Activated CD8-positive, alpha-beta memory T cell treated with anti-CD3 and anti-CD28 coated beads, Interleukin-2, amount 10 ng/mL, durations not matched to agents 7 days and 5 days (primary cell): Measurements from ENCODE around the gene PHF21B. TPM values are rescaled to one million over a fixed set of nuclear protein-coding genes. Genes with fewer than 3 reads are reported as not detected.
"Not testable (repeated sequence)": the region's sequence is repeated elsewhere in the genome, so short reads cannot be mapped to it uniquely, and the experiment has no call there.

Experiments used
- ATAC-seq: fragments of 150-1000 bp; cut with Tn5 transposase; one replicate; pipeline ENCODE4 v1.10.0; 2021; ENCODE audit warnings: moderate library complexity
- CTCF ChIA-PET: fragments of 350-600 bp; sonication (Branson Sonifier 250); formaldehyde crosslinking; loops from one replicate; lab custom pipeline; 2021; ENCODE audit warnings: antibody characterized with exemption; lab: Charles Lee
- DNase-seq: peaks from one replicate; pipeline ENCODE4 v3.0.0-alpha.2; 2020
- H3K27ac Mint-ChIP-seq: one replicate; pipeline ENCODE4 v1.8.0; 2021; ENCODE audit warnings: mild to moderate bottlenecking, mixed read lengths
- H3K27me3 Mint-ChIP-seq: one replicate; pipeline ENCODE4 v1.8.0; 2021; ENCODE audit warnings: mixed read lengths
- H3K36me3 Mint-ChIP-seq: one replicate; pipeline ENCODE4 v1.8.0; 2021; ENCODE audit warnings: mild to moderate bottlenecking, mixed read lengths
- H3K4me1 Mint-ChIP-seq: one replicate; pipeline ENCODE4 v1.8.0; 2021; ENCODE audit warnings: mixed read lengths
- H3K4me3 Mint-ChIP-seq: one replicate; pipeline ENCODE4 v1.8.0; 2021; ENCODE audit warnings: mild to moderate bottlenecking, moderate library complexity, mixed read lengths
- H3K9me3 Mint-ChIP-seq: one replicate; pipeline ENCODE4 v1.8.0; 2022; ENCODE audit warnings: low read depth, mixed read lengths
- total RNA-seq, 2 experiments: library from RNA; stranded (reverse); gene quantifications; one replicate each; pipeline ENCODE4 v1.2.3, GENCODE V29; 2021

The PHF21B gene
- total RNA-seq, 2 experiments from 2014 or later, result 0.84 to 0.93 TPM

GRCh38 chr22:44974454-44974853 lies 35.4 kb downstream of the PHF21B start:
- ATAC-seq (no peak), DNase-seq (no peak)
- H3K36me3 Mint-ChIP-seq, result no peaks in the 10 kb centered on the region
- H3K4me1 Mint-ChIP-seq, result no peaks in the 10 kb centered on the region
- peaks cover 3% of the 10 kb centered on the region for H3K27me3 Mint-ChIP-seq
- no peaks in the 10 kb centered on the region for H3K9me3 Mint-ChIP-seq
- CTCF ChIA-PET, result interaction anchor here (0.7 to 1.1 kb wide), 2 partner anchors 15 to 479 kb away, joined by 3 read pairs; no protein-coding TSS in a partner anchor
- H3K27ac Mint-ChIP-seq, result no peak overlapping the region
- no peak overlapping the region for H3K4me3 Mint-ChIP-seq

- no peaks in the 10 kb centered on the region for H3K9me3 Mint-ChIP-seq
- no peak overlapping the region for H3K27ac Mint-ChIP-seq
Measured at GRCh38 chr22:44973829-44974228, 36.0 kb downstream of the PHF21B start.

GRCh38 chr22:44972363-44973083 lies 37.3 kb downstream of the PHF21B start:
- Mint-ChIP-seq H3K9me3 (no peaks in the 10 kb centered on the region), H3K36me3 (no peaks in the 10 kb centered on the region), H3K27ac (peak overlapping the region; percentile 29), H3K4me3 (no peak overlapping the region), H3K4me1 (no peaks in the 10 kb centered on the region), H3K27me3 (peaks cover 3% of the 10 kb centered on the region)
- DNase-seq (no peak), ATAC-seq (peak; percentile 46)
- CTCF ChIA-PET, result no interaction called here

More at GRCh38 chr22:44973829-44974228, 36.0 kb downstream of the PHF21B start:
- Mint-ChIP-seq H3K27me3 (peaks cover 3% of the 10 kb centered on the region), H3K4me3 (no peak overlapping the region), H3K36me3 (no peaks in the 10 kb centered on the region), H3K4me1 (no peaks in the 10 kb centered on the region)
- no peak for ATAC-seq
- no peak for DNase-seq
- CTCF ChIA-PET, result interaction anchor here (0.7 kb wide), 1 partner anchor 480 kb away, joined by 3 read pairs; no protein-coding TSS in a partner anchor

GRCh38 chr22:44971651-44972362 lies 38.0 kb downstream of the PHF21B start:
- Mint-ChIP-seq H3K4me1 (no peaks in the 10 kb centered on the region), H3K36me3 (no peaks in the 10 kb centered on the region), H3K27ac (no peak overlapping the region), H3K27me3 (peaks cover 3% of the 10 kb centered on the region), H3K9me3 (no peaks in the 10 kb centered on the region), H3K4me3 (no peak overlapping the region)
- DNase-seq (no peak), ATAC-seq (no peak)
- CTCF ChIA-PET, result no interaction called here

- CTCF ChIA-PET, result no interaction called here
- H3K27ac Mint-ChIP-seq, result no peak overlapping the region
- ATAC-seq (no peak), DNase-seq (no peak)
- H3K4me3 Mint-ChIP-seq, result no peak overlapping the region
- H3K4me1 Mint-ChIP-seq, result no peaks in the 10 kb centered on the region
- H3K27me3 Mint-ChIP-seq, result peaks cover 3% of the 10 kb centered on the region
- no peaks in the 10 kb centered on the region for H3K9me3 Mint-ChIP-seq
- H3K36me3 Mint-ChIP-seq, result no peaks in the 10 kb centered on the region
Measured at GRCh38 chr22:44970291-44970690, 39.5 kb downstream of the PHF21B start.

- H3K27ac Mint-ChIP-seq, result no peak overlapping the region
- peaks cover 3% of the 10 kb centered on the region for H3K27me3 Mint-ChIP-seq
- H3K4me3 Mint-ChIP-seq, result no peak overlapping the region
- no peaks in the 10 kb centered on the region for H3K9me3 Mint-ChIP-seq
- ATAC-seq (no peak), DNase-seq (no peak)
- H3K4me1 Mint-ChIP-seq, result no peaks in the 10 kb centered on the region
- CTCF ChIA-PET, result no interaction called here
- no peaks in the 10 kb centered on the region for H3K36me3 Mint-ChIP-seq
Measured at GRCh38 chr22:44969817-44970216, 40.0 kb downstream of the PHF21B start.

GRCh38 chr22:44968736-44969135 lies 41.1 kb downstream of the PHF21B start:
- H3K4me1 Mint-ChIP-seq, result no peaks in the 10 kb centered on the region
- CTCF ChIA-PET, result no interaction called here
- no peaks in the 10 kb centered on the region for H3K36me3 Mint-ChIP-seq
- DNase-seq, result no peak
- no peaks in the 10 kb centered on the region for H3K9me3 Mint-ChIP-seq
- H3K27me3 Mint-ChIP-seq, result peaks cover 3% of the 10 kb centered on the region
- no peak overlapping the region for H3K4me3 Mint-ChIP-seq
- no peak overlapping the region for H3K27ac Mint-ChIP-seq
- no peak for ATAC-seq

- H3K27me3 Mint-ChIP-seq, result peaks cover 3% of the 10 kb centered on the region
- H3K27ac Mint-ChIP-seq, result no peak overlapping the region
- H3K4me1 Mint-ChIP-seq, result no peaks in the 10 kb centered on the region
- no peak for ATAC-seq
- H3K9me3 Mint-ChIP-seq, result no peaks in the 10 kb centered on the region
- H3K4me3 Mint-ChIP-seq, result no peak overlapping the region
- no peak for DNase-seq
- no peaks in the 10 kb centered on the region for H3K36me3 Mint-ChIP-seq
- CTCF ChIA-PET, result no interaction called here
Measured at GRCh38 chr22:44965171-44965570, 44.6 kb downstream of the PHF21B start.

- DNase-seq, result no peak
- CTCF ChIA-PET, result no interaction called here
- Mint-ChIP-seq H3K4me1 (no peaks in the 10 kb centered on the region), H3K9me3 (no peaks in the 10 kb centered on the region), H3K27ac (no peak overlapping the region), H3K27me3 (peaks cover 3% of the 10 kb centered on the region), H3K36me3 (no peaks in the 10 kb centered on the region), H3K4me3 (no peak overlapping the region)
- no peak for ATAC-seq
Measured at GRCh38 chr22:44964722-44965078, 45.1 kb downstream of the PHF21B start.

GRCh38 chr22:44963832-44964721 lies 45.7 kb downstream of the PHF21B start:
- no peak for ATAC-seq
- Mint-ChIP-seq H3K27me3 (peaks cover 3% of the 10 kb centered on the region), H3K9me3 (no peaks in the 10 kb centered on the region), H3K27ac (no peak overlapping the region), H3K4me1 (no peaks in the 10 kb centered on the region), H3K4me3 (no peak overlapping the region), H3K36me3 (no peaks in the 10 kb centered on the region)
- DNase-seq, result no peak
- CTCF ChIA-PET, result no interaction called here

GRCh38 chr22:44962741-44963454 lies 46.9 kb downstream of the PHF21B start:
- CTCF ChIA-PET, result no interaction called here
- no peaks in the 10 kb centered on the region for H3K36me3 Mint-ChIP-seq
- no peak overlapping the region for H3K4me3 Mint-ChIP-seq
- ATAC-seq, result no peak
- no peaks in the 10 kb centered on the region for H3K4me1 Mint-ChIP-seq
- no peaks in the 10 kb centered on the region for H3K9me3 Mint-ChIP-seq
- peaks cover 3% of the 10 kb centered on the region for H3K27me3 Mint-ChIP-seq
- H3K27ac Mint-ChIP-seq, result no peak overlapping the region
- no peak for DNase-seq

GRCh38 chr22:44961682-44962081 lies 48.1 kb downstream of the PHF21B start:
- ATAC-seq, H3K27ac Mint-ChIP-seq, CTCF ChIA-PET, H3K4me1 Mint-ChIP-seq, H3K36me3 Mint-ChIP-seq, H3K9me3 Mint-ChIP-seq, DNase-seq, H3K27me3 Mint-ChIP-seq, H3K4me3 Mint-ChIP-seq: not testable (repeated sequence)
